ENCODE measurements around the gene TTC29.

Gene TTC29

GRCh38 chr4:146945556-146946374 is at the start of gene TTC29:
TTC29 (minus strand) TSS chr4:146945864; CDS start chr4:146939895, 5,969 bp downstream.
- Histone ChIP-seq H3K4me3 (replicated peaks; ENCODE audit: low read depth, low read length) (peak within 1 kb of the TSS; percentile 51), H3K27me3 (replicated peaks; ENCODE audit: control insufficient read depth, insufficient read depth, low read length) (no peaks in the 10 kb centered on the region; the same call in 1 of the 2 replicates), H3K36me3 (ENCODE audit: control insufficient read depth, insufficient read depth, low read length) (no peaks in the 10 kb centered on the region)
- peak; percentile 80 for DNase-seq (ENCODE audit: extremely low read depth, insufficient read length)
- no peak for TF ChIP-seq CTCF (IDR thresholded peaks at IDR 0.05; ENCODE audit: insufficient read depth, low read length, poor library complexity, severe bottlenecking)

- no peak for DNase-seq (ENCODE audit: extremely low read depth, insufficient read length)
- H3K27me3 ChIP-seq (replicated peaks; ENCODE audit: control insufficient read depth, insufficient read depth, low read length): no peaks in the 10 kb centered on the region
- no peak overlapping the region for H3K4me3 ChIP-seq (replicated peaks; ENCODE audit: low read depth, low read length)
- no peaks in the 10 kb centered on the region for H3K36me3 ChIP-seq (ENCODE audit: control insufficient read depth, insufficient read depth, low read length)
- no peak for TF ChIP-seq CTCF (IDR thresholded peaks at IDR 0.05; ENCODE audit: insufficient read depth, low read length, poor library complexity, severe bottlenecking)
These were observed 36.0 kb upstream of the TTC29 start for GRCh38 chr4:146981651-146982050.

- H3K36me3 ChIP-seq (ENCODE audit: control insufficient read depth, insufficient read depth, low read length): no peaks in the 10 kb centered on the region
- H3K4me3 ChIP-seq (replicated peaks; ENCODE audit: low read depth, low read length): no peak overlapping the region
- DNase-seq (ENCODE audit: extremely low read depth, insufficient read length): no peak
- no peaks in the 10 kb centered on the region for H3K27me3 ChIP-seq (replicated peaks; ENCODE audit: control insufficient read depth, insufficient read depth, low read length)
- TF ChIP-seq CTCF (IDR thresholded peaks at IDR 0.05; ENCODE audit: insufficient read depth, low read length, poor library complexity, severe bottlenecking): no peak
These were observed 33.0 kb upstream of the TTC29 start for GRCh38 chr4:146978641-146979040.

- DNase-seq (ENCODE audit: extremely low read depth, insufficient read length): no peak
- no peaks in the 10 kb centered on the region for H3K27me3 ChIP-seq (replicated peaks; ENCODE audit: control insufficient read depth, insufficient read depth, low read length)
- no peak overlapping the region for H3K4me3 ChIP-seq (replicated peaks; ENCODE audit: low read depth, low read length)
- no peak for TF ChIP-seq CTCF (IDR thresholded peaks at IDR 0.05; ENCODE audit: insufficient read depth, low read length, poor library complexity, severe bottlenecking)
- no peaks in the 10 kb centered on the region for H3K36me3 ChIP-seq (ENCODE audit: control insufficient read depth, insufficient read depth, low read length)
These were observed 30.5 kb upstream of the TTC29 start for GRCh38 chr4:146976145-146976544.

- H3K4me3 ChIP-seq (replicated peaks; ENCODE audit: low read depth, low read length): no peak overlapping the region
- no peak for TF ChIP-seq CTCF (IDR thresholded peaks at IDR 0.05; ENCODE audit: insufficient read depth, low read length, poor library complexity, severe bottlenecking)
- no peak for DNase-seq (ENCODE audit: extremely low read depth, insufficient read length)
These were observed 29.9 kb upstream of the TTC29 start for GRCh38 chr4:146975527-146975926.

More at GRCh38 chr4:146975527-146975926, 29.9 kb upstream of the TTC29 start:
- no peaks in the 10 kb centered on the region for H3K27me3 ChIP-seq (replicated peaks; ENCODE audit: control insufficient read depth, insufficient read depth, low read length)
- no peaks in the 10 kb centered on the region for H3K36me3 ChIP-seq (ENCODE audit: control insufficient read depth, insufficient read depth, low read length)

All from GM06990 (cell line).